ENCODE results near the gene ZBP1. TPM values are rescaled to one million over a fixed set of nuclear protein-coding genes. Genes with fewer than 3 reads are reported as not detected.

Gene ZBP1
- total RNA-seq, 1 donor from 2014 or later: not detected

- no peak overlapping the region for H3K4me3 ChIP-seq (ENCODE audit: low read depth, low read length)
- no peak for DNase-seq (ENCODE audit: low read depth)
- TF ChIP-seq, protein P1, sequence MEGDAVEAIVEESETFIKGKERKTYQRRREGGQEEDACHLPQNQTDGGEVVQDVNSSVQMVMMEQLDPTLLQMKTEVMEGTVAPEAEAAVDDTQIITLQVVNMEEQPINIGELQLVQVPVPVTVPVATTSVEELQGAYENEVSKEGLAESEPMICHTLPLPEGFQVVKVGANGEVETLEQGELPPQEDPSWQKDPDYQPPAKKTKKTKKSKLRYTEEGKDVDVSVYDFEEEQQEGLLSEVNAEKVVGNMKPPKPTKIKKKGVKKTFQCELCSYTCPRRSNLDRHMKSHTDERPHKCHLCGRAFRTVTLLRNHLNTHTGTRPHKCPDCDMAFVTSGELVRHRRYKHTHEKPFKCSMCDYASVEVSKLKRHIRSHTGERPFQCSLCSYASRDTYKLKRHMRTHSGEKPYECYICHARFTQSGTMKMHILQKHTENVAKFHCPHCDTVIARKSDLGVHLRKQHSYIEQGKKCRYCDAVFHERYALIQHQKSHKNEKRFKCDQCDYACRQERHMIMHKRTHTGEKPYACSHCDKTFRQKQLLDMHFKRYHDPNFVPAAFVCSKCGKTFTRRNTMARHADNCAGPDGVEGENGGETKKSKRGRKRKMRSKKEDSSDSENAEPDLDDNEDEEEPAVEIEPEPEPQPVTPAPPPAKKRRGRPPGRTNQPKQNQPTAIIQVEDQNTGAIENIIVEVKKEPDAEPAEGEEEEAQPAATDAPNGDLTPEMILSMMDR (conservative IDR thresholded peaks at IDR 0.05; ENCODE audit: low read depth, low read length): no peak
Observed at GRCh38 chr20:57595041-57596030, 24.9 kb downstream of the ZBP1 start.

DNA sequence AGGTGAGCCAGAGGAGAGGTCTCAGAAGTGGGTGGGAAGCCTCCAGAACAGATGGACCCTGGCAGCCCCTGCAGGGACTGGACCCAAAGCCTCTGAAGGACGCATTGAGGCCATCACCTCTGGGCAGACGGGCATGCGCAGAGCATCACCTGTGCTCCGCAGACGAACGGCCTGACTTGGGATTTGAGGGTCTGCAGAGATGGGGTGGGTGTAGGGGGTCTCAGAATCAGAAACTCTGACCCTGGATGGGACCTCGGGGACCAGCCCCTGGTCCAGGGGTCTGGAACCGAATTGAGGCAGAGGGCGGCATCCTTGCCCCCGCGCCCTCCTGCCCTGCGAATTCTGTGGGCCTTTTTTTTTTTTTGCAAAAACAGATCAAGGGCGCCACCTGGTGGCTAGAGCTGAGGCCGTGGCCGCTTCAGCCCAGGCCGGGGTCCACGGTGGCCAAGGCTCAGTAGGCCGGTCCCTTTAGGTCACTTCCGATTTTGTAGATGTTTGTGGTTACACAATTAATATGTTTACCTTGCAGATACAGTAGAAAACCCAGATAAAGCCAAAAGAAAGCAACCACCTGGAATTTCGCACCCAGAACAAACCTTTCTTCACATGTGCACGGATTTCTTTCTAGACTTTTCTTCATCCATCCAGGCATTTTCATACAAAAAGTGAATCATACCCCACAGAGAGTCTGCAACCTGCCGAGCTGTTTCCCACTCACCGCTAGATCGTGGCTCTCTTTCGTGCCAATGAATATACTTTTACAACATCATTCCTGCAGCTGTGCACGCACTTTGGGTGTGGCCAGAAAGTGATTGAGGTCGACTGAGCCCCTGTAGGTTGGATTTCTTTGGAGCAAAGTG is 25.9 kb downstream of the ZBP1 start:
- H3K4me3 ChIP-seq (ENCODE audit: low read depth, low read length): no peak overlapping the region
- DNase-seq (ENCODE audit: low read depth): no peak
- TF ChIP-seq, protein P1 (conservative IDR thresholded peaks at IDR 0.05; ENCODE audit: low read depth, low read length): peak; percentile 75

GRCh38 chr20:57593134-57593886 is 26.9 kb downstream of the ZBP1 start:
- H3K4me3 ChIP-seq (ENCODE audit: low read depth, low read length): no peak overlapping the region
- TF ChIP-seq, protein P1 (conservative IDR thresholded peaks at IDR 0.05; ENCODE audit: low read depth, low read length): no peak
- no peak for DNase-seq (ENCODE audit: low read depth)

DNA sequence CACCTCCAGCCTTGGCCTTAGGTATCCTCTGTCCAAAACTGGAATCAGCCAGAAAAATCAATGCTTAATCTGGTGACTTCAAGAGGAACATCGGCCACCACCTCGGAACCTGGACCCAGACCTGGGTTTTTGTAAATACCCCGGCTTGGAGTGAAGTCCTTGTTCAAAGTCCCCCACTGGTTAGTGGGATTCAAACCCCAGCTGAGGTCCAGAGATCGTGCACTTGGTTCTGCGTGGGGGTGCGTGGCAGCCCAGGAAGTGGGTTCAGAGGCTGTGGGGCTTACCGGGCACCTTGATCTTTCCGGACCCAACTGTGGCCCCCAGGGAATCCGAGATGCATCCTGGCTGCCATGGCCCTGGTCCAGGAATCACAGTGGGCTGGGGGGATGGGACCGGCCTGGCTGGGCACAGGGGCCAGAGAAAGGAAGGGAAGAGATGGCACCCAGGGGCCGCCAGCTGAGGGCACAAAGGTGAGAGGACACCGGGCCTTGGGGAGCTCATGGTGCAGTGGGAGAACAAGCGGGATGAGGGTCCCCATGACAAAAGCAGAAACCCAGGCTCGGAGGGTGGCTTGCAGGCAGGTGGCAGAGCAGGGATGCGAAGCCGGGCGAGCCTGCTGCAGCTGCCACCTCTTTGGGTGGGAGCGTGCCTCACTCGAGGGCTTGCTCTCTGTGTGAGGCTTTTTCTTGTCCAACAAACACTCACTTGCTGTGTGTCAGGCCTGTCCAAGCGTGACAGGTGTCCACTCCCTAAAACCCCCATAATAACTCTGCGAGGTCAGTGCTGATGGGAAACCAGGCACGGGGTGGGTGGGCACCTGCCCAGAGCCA is 27.7 kb downstream of the ZBP1 start:
- no peak for DNase-seq (ENCODE audit: low read depth)
- TF ChIP-seq, protein P1 (conservative IDR thresholded peaks at IDR 0.05; ENCODE audit: low read depth, low read length): no peak

DNA sequence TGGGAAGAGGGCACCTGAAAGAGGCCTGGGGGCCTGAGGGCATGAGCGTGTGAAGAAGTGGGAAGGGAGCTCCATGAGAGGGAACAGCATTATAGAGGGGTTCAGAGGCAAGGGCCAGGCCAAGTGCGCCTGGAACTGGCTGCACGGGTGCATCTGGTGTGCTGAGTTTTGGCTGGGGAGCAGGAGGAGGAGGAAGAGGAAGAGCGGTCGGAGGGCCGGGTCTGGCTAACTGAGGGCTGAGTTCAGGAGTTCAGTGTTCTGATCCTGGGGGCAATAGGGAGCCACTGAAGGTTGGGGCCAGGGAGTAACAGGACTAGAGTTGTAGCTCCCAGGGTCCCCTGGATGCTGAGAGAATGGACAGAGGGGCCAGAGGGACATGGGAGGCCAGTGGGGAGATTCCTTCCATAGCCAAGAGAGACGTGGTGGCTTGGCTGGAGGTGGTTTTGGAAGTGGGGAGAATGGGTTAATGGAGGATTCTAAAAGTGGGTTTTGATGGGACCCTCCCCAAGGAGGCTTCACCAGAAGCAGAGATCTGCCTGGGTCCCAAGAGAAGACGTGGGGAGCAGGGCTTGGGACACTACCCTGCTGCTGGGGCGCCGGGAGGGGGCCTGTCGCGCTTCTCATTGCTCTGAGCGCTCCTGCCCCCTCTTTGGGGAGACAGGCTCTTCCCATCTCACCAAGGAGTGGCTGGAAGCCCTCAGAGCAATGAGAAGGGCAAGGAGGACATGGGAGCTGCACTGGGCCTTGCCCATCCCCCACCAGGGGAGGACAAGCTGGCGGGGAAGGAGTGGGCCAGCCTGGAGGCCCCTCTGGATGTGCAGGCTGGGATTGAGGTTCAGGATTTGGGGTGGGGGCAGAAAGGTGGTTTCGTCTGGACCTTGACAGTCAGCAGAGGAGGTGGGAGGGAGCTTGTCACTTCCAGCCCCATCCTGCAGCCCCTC is 28.7 kb downstream of the ZBP1 start:
- DNase-seq (ENCODE audit: low read depth): no peak
- H3K4me3 ChIP-seq (ENCODE audit: low read depth, low read length): no peak overlapping the region
- TF ChIP-seq, protein P1 (conservative IDR thresholded peaks at IDR 0.05; ENCODE audit: low read depth, low read length): no peak

More for the DNA sequence above, 27.7 kb downstream of the ZBP1 start:
- H3K4me3 ChIP-seq (ENCODE audit: low read depth, low read length): no peak overlapping the region

All from epithelial cell of proximal tubule (primary cell).